Ecto neural progenitor cell (in vitro differentiated cells): ENCODE measurements around the gene TPCN1.

Source experiments
- DNase-seq: peaks from one replicate; pipeline ENCODE4 v3.0.0-alpha.2; 2018; ENCODE audit warnings: low spot score

The TPCN1 gene

GRCh38 chr12:113341535-113341934 lies 120.3 kb downstream of the TPCN1 start:
- no peak for DNase-seq

GRCh38 chr12:113345318-113345717 lies 124.1 kb downstream of the TPCN1 start:
- DNase-seq = no peak

GRCh38 chr12:113346353-113346752 lies 125.1 kb downstream of the TPCN1 start:
- DNase-seq = no peak

DNA sequence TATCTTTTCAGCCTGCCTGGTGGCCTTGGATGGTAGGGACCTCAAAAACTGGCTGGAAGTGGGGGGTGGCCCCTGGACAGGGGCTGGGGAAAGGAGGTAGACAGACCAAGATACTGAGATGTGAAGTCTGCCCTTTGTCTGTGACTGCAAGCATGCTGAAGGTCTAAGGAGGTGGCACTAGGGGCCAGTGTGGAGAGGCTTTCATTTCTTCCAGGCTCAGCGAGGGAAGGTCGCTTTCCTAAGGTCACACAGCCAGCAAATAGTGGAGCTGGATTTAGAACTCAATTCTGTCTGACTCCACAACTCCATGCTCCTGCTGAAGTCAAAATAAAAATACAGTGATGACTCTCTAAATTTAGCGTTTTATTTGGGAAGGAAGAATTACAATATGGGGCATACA lies 125.8 kb downstream of the TPCN1 start:
- no peak for DNase-seq

DNA sequence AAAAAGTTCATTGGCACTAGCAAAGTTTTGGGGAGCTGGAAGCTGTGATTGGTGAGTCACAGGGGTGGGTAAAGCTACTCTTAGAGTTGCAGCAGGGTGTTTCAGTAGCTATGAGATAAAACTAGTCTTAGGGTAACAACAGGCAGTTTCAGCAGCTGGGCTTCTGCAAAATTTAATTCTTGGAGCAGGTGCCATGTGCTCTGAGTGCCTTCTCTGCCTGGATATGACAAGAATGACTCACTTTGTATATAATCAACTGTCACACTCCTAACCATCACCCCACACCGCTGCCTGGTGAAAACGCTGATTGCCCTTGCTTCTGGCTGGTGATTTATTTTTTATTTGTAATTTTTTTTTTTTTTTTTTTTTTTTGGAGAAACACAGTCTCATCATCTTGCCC lies 126.6 kb downstream of the TPCN1 start:
- no peak for DNase-seq
